GM23248 (cell line): ENCODE data around the gene SERTAD2. TPM values are rescaled to one million over a fixed set of nuclear protein-coding genes. Genes with fewer than 3 reads are reported as not detected.

Experiments used
- DNase-seq: peaks from one replicate; pipeline ENCODE4 v3.0.0-alpha.2; 2015
- H2AFZ ChIP-seq: fragments of 200-600 bp; sonication (generic); 2 replicates; pipeline ENCODE4 v1.6.1; 2016; ENCODE audit warnings: antibody characterized with exemption
- H3F3A ChIP-seq: fragments of 200-600 bp; sonication (generic); 2 replicates; pipeline ENCODE4 v1.6.1; 2016; ENCODE audit warnings: mild to moderate bottlenecking, antibody characterized with exemption, mixed run types; ENCODE audit not compliant: insufficient read depth
- H3K27ac ChIP-seq: fragments of 200-600 bp; sonication (generic); 2 replicates; pipeline ENCODE4 v1.5.1; 2016; ENCODE audit warnings: mild to moderate bottlenecking
- H3K27me3 ChIP-seq: fragments of 200-600 bp; sonication (generic); replicated peaks from 2 replicates; pipeline ENCODE4 v1.6.1; 2016; ENCODE audit warnings: mild to moderate bottlenecking; ENCODE audit not compliant: insufficient read depth
- H3K36me3 ChIP-seq: fragments of 200-600 bp; sonication (generic); 2 replicates; pipeline ENCODE4 v1.6.1; 2016; ENCODE audit warnings: low read depth, mild to moderate bottlenecking
- H3K4me1 ChIP-seq: fragments of 200-600 bp; sonication (generic); 2 replicates; pipeline ENCODE4 v1.6.1; 2016; ENCODE audit warnings: mild to moderate bottlenecking; ENCODE audit not compliant: insufficient read depth
- H3K4me2 ChIP-seq: fragments of 200-600 bp; sonication (generic); one replicate; pipeline ENCODE4 v1.6.1; 2016; ENCODE audit warnings: mild to moderate bottlenecking; ENCODE audit not compliant: unreplicated experiment
- H3K4me3 ChIP-seq: fragments of 200-600 bp; sonication (generic); 2 replicates; pipeline ENCODE4 v1.5.1; 2016; ENCODE audit warnings: mild to moderate bottlenecking
- H3K79me2 ChIP-seq: fragments of 200-600 bp; sonication (generic); 2 replicates; pipeline ENCODE4 v1.6.1; 2016; ENCODE audit warnings: mild to moderate bottlenecking; ENCODE audit not compliant: insufficient read depth
- H3K9ac ChIP-seq: fragments of 200-600 bp; sonication (generic); 2 replicates; pipeline ENCODE4 v1.6.1; 2016; ENCODE audit warnings: mild to moderate bottlenecking
- H3K9me2 ChIP-seq: fragments of 200-600 bp; sonication (generic); 2 replicates; pipeline ENCODE4 v1.6.1; 2016; ENCODE audit warnings: mixed run types, mild to moderate bottlenecking, moderate library complexity; ENCODE audit not compliant: insufficient read depth
- H3K9me3 ChIP-seq: fragments of 200-600 bp; sonication (generic); one replicate; pipeline ENCODE4 v1.6.1; 2017; ENCODE audit warnings: low read depth
- H4K20me1 ChIP-seq: fragments of 200-600 bp; sonication (generic); 2 replicates; pipeline ENCODE4 v1.6.0; 2016; ENCODE audit not compliant: insufficient read depth
- EZH2 ChIP-seq: fragments of 200-600 bp; sonication (generic); IDR thresholded peaks from 2 replicates; pipeline ENCODE4 v1.6.1; 2018; ENCODE audit warnings: antibody characterized with exemption, mild to moderate bottlenecking; ENCODE audit not compliant: insufficient read depth, poor library complexity, severe bottlenecking
- EZH2phosphoT487 ChIP-seq: fragments of 200-600 bp; sonication (generic); IDR thresholded peaks from 2 replicates; pipeline ENCODE4 v1.6.1; 2018; ENCODE audit warnings: antibody characterized with exemption, moderate library complexity, mild to moderate bottlenecking, low read depth; ENCODE audit not compliant: insufficient read depth
- WGBS, 2 experiments: methylation state at CpG; one replicate each; pipeline ENCODE4 v1.1.6; 2015 to 2017; ENCODE audit warnings: low lambda C conversion rate in 2 of 2, low coverage in 1 of 2; ENCODE audit errors: missing lambda C conversion rate in 2 of 2; 5-methylcytosine and 5-hydroxymethylcytosine counted together
- in situ Hi-C: fragments of 300-500 bp; cut with MboI; formaldehyde crosslinking; loops from 2 replicates; pipeline ENCODE4 v1.15.0; 2020
- polyA plus RNA-seq: library from polyadenylated mRNA; unstranded; fragments of >200 nt; fragmentation: Nextera tagmentation; extraction: Ambion mirVana; gene quantifications from 2 replicates; pipeline ENCODE4 v1.2.1, GENCODE V29; 2016
- total RNA-seq: library from RNA; depleted of rRNA; stranded (reverse); fragments of >200 nt; shearing (Covaris generic); gene quantifications from 2 replicates; pipeline ENCODE4 v1.2.3, GENCODE V29; 2014

The SERTAD2 gene
- total and polyA plus RNA-seq, 2 experiments from 2014 or later, result 21.0 to 30.0 TPM

DNA sequence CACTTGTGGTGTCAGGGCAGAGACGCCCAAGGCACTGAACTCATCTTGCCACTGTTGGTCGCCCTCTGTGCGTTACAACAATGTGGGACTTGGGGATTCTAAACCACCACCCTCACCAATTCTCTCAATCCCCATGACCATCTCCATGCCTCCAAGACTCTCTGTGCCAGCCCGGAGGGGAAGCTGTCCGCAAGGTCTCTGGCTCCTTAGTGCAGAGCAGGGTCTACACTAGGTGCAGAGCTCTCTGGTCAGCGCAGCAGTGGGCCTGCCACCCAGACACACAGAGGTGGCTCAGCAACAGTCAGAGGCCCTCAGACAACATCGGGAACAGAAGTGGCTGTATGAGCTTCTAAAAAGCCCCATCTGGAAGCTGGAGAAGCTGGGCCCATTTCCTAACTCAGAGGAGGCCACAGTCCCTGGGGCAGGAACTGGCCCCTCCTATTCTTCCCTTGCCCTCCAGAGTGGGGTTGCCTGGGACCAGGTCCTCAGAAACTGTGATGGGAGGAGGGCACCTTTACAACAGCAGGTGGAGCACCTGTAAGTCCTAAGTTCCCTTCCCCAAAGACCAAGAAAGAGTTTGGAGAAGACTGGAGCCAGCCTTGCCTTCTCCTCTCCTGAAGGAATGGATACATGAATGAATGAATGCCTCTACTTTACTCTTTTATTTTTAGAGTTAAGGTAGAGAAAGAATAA lies 37.7 kb downstream of the SERTAD2 start:
- H3K27me3 ChIP-seq, result no peaks in the 10 kb centered on the region
- WGBS, 2 experiments, result 87 to 92% methylated on average over 7 of the region's 7 CpGs
- in situ Hi-C loops, result no loop called here

DNA sequence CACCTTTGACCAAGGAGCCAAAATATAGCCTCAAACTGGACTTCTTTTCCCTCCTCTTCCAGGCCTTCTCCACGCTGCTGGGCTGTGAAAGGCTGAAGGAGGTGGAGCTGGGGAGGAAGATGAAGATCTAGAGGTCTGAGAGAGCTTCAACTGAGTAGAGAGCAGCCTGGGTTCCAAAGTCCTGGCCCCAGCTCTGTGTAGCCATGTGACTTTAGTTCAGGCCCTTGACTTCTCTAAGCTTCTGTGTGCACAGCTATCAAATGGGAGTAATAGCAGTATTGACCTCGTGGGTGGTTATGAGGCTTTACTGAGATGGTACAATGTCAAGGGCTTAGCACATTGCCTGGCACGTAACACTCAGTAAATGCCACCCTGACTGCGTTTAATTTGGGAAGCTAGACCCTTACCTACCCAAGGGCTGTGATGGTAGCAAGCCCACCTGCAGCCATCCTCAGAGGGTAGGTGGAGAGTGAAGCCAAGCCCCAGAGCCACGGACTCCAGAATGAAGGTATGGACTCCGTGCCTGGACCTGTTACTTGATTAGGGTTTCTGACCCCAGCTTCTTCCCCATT lies 38.4 kb downstream of the SERTAD2 start:
- H3F3A ChIP-seq, result no peaks in the 10 kb centered on the region
- no peak overlapping the region for H3K27ac ChIP-seq
- 91 to 93% methylated on average over 6 of the region's 6 CpGs for WGBS, 2 experiments
- no peaks in the 10 kb centered on the region for H3K9me3 ChIP-seq
- H3K9ac ChIP-seq, result no peak overlapping the region
- no peaks in the 10 kb centered on the region for H3K27me3 ChIP-seq
- no peaks in the 10 kb centered on the region for H3K79me2 ChIP-seq
- no peak overlapping the region for H2AFZ ChIP-seq
- no peaks in the 10 kb centered on the region for H3K4me1 ChIP-seq
- H3K4me2 ChIP-seq, result no peak overlapping the region
- TF ChIP-seq EZH2phosphoT487, result no peak
- H3K9me2 ChIP-seq, result no peaks in the 10 kb centered on the region
- no peak for DNase-seq
- no peak overlapping the region for H3K4me3 ChIP-seq
- no peaks in the 10 kb centered on the region for H4K20me1 ChIP-seq
- in situ Hi-C loops, result no loop called here
- H3K36me3 ChIP-seq, result no peaks in the 10 kb centered on the region

More for the DNA sequence above, 37.7 kb downstream of the SERTAD2 start:
- no peak overlapping the region for H3K27ac ChIP-seq
- H3K4me2 ChIP-seq, result no peak overlapping the region
- H3K36me3 ChIP-seq, result no peaks in the 10 kb centered on the region
- H4K20me1 ChIP-seq, result no peaks in the 10 kb centered on the region
- no peaks in the 10 kb centered on the region for H3K9me3 ChIP-seq
- H3F3A ChIP-seq, result no peaks in the 10 kb centered on the region
- no peak overlapping the region for H2AFZ ChIP-seq
- H3K9me2 ChIP-seq, result no peaks in the 10 kb centered on the region
- DNase-seq, result no peak
- H3K4me3 ChIP-seq, result no peak overlapping the region
- no peaks in the 10 kb centered on the region for H3K4me1 ChIP-seq
- no peak for TF ChIP-seq EZH2
- TF ChIP-seq EZH2phosphoT487, result no peak
- H3K79me2 ChIP-seq, result no peaks in the 10 kb centered on the region
- H3K9ac ChIP-seq, result no peak overlapping the region

DNA sequence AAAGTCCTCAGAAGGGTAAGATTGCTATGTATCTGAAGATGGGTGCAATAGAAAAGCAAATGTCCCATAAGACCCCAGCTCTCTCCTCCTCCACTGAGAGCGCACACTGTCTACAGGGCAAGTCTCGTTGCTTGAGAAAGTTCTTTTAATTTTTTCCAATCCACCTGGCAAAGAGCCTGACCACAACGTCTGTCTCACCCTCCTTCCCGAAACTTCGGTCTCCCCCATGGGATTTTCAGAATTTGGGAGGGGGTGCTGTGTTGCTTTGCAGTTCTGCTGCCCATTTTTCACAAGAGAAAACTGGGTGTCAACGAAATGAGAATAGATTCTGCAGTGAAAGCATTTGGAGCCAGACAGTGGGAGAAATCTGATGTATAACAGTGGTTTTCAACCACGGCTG lies 40.4 kb downstream of the SERTAD2 start:
- Histone ChIP-seq H3K9me3 (no peaks in the 10 kb centered on the region), H3K27ac (no peak overlapping the region), H2AFZ (no peak overlapping the region), H3K79me2 (no peaks in the 10 kb centered on the region), H4K20me1 (no peaks in the 10 kb centered on the region), H3K9me2 (no peaks in the 10 kb centered on the region), H3K27me3 (no peaks in the 10 kb centered on the region), H3F3A (no peaks in the 10 kb centered on the region), H3K4me1 (no peaks in the 10 kb centered on the region), H3K4me3 (no peak overlapping the region), H3K4me2 (no peak overlapping the region), H3K9ac (no peak overlapping the region), H3K36me3 (no peaks in the 10 kb centered on the region)
- in situ Hi-C loops, result no loop called here
- no peak for DNase-seq
- TF ChIP-seq EZH2 (no peak), EZH2phosphoT487 (no peak)
- WGBS, 2 experiments, result 42 to 45% methylated on average over 7 of the region's 7 CpGs

DNA sequence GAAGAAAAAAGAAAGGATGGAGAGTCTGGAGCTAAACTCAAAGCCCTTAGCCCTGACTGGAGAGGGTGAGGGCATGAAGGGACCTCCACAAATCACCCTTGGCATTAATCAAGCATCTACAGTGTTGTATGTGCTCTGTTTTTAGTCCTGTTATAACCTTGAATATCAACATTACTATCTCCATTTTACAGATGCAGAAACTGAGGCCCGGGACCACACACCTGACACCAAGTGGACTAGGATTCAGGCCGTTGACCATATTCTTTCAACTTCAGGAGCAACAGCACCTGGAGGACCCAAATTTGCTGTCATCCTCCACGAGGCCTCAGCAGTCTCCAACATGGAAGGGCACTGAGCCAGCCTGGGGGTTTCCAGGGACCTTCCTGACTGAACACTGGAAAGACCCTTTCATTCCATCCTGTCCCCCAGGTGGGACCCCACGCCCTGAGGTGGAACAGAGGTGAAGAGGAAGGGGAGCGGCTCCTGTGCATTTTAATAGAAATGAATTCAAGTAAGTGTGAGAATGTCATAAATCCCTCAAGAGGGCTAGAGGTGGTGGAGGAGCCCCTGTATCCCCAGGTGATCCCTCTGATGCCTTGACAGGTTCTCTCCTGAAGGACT lies 41.0 kb downstream of the SERTAD2 start:
- 91 to 92% methylated on average over 5 of the region's 5 CpGs for WGBS, 2 experiments
- TF ChIP-seq EZH2phosphoT487, result no peak
- TF ChIP-seq EZH2, result no peak
- in situ Hi-C loops, result no loop called here
- no peak overlapping the region for H3K9ac ChIP-seq
- no peaks in the 10 kb centered on the region for H3K9me2 ChIP-seq
- H3K27ac ChIP-seq, result no peak overlapping the region
- no peak overlapping the region for H3K4me3 ChIP-seq
- H3K4me1 ChIP-seq, result no peaks in the 10 kb centered on the region
- no peak overlapping the region for H3K4me2 ChIP-seq
- no peak overlapping the region for H2AFZ ChIP-seq
- H3K27me3 ChIP-seq, result no peaks in the 10 kb centered on the region
- no peaks in the 10 kb centered on the region for H4K20me1 ChIP-seq
- DNase-seq, result no peak
- H3K9me3 ChIP-seq, result no peaks in the 10 kb centered on the region
- H3K79me2 ChIP-seq, result no peaks in the 10 kb centered on the region
- no peaks in the 10 kb centered on the region for H3F3A ChIP-seq
- H3K36me3 ChIP-seq, result no peaks in the 10 kb centered on the region
